HG02981 (cell line): ENCODE measurements around the gene HOXA7.

Experiments
- ATAC-seq: cut with Tn5 transposase; IDR thresholded peaks from one replicate; pipeline ENCODE4 v1.9.1; 2021; ENCODE audit warnings: mild to moderate bottlenecking, moderate library complexity; ENCODE audit not compliant: unreplicated experiment

HOXA7 gene

GRCh38 chr7:27156508-27156898 is at the start of gene HOXA7:
TSS of gene HOXA7 (minus strand) at chr7:27156675. CDS start at chr7:27156545, 130 bp downstream.
- no peak for ATAC-seq

GRCh38 chr7:27205325-27206280 is 49.1 kb upstream of the HOXA7 start:
- ATAC-seq, result no peak

- no peak for ATAC-seq
Measured at GRCh38 chr7:27204851-27205322, 48.4 kb upstream of the HOXA7 start.

GRCh38 chr7:27203964-27204594 is 47.6 kb upstream of the HOXA7 start:
- ATAC-seq, result no peak

GRCh38 chr7:27203365-27203953 is 47.0 kb upstream of the HOXA7 start:
- no peak for ATAC-seq

- no peak for ATAC-seq
Measured at GRCh38 chr7:27202862-27203134, 46.3 kb upstream of the HOXA7 start.

GRCh38 chr7:27202018-27202861 is 45.8 kb upstream of the HOXA7 start:
- ATAC-seq, result no peak

- no peak for ATAC-seq
Measured at GRCh38 chr7:27201580-27202017, 45.1 kb upstream of the HOXA7 start.

- no peak for ATAC-seq
Measured at GRCh38 chr7:27200761-27201579, 44.5 kb upstream of the HOXA7 start.

- ATAC-seq, result no peak
Measured at GRCh38 chr7:27199849-27200760, 43.6 kb upstream of the HOXA7 start, which contains the start of gene HOXA13. TSS of gene HOXA13 (minus strand) at chr7:27200091. CDS start at chr7:27200077, 14 bp downstream.

- ATAC-seq, result no peak
Measured at GRCh38 chr7:27198871-27199801, 42.7 kb upstream of the HOXA7 start.

GRCh38 chr7:27198138-27198841 is 41.8 kb upstream of the HOXA7 start:
- ATAC-seq, result no peak

GRCh38 chr7:27197137-27198042 is 40.9 kb upstream of the HOXA7 start:
- no peak for ATAC-seq

GRCh38 chr7:27196287-27196767 is 39.9 kb upstream of the HOXA7 start:
- ATAC-seq, result no peak

- no peak for ATAC-seq
Measured at GRCh38 chr7:27194686-27195379, 38.4 kb upstream of the HOXA7 start.
